ENCODE measurements around the gene PGM3.

PGM3 gene

GRCh38 chr6:83192871-83193746 is at the start of gene PGM3, which contains the start of gene RWDD2A:
Gene PGM3, minus strand, starts transcription at chr6:83193265. Its CDS starts 2,253 bp downstream, at chr6:83191012.
Gene RWDD2A, plus strand, starts transcription at chr6:83193357. Its CDS starts 1,095 bp downstream, at chr6:83194452.
- peak; percentile 95 for DNase-seq (ENCODE audit: extremely low spot score)
- CTCF ChIA-PET = no interaction called here
- POLR2A ChIA-PET = interaction anchor here (0.6 to 1.5 kb wide), 5 partner anchors 9 to 125 kb away, joined by 3 to 5 read pairs (median 4); partner anchors contain the start of gene DOP1A
- TF ChIP-seq FOXM1 (IDR thresholded peaks at IDR 0.05; ENCODE audit: borderline replicate concordance) = no peak
- no peak for TF ChIP-seq CTBP1 (IDR thresholded peaks at IDR 0.05; ENCODE audit: borderline replicate concordance)
- no peak for TF ChIP-seq LEF1 (IDR thresholded peaks at IDR 0.05; ENCODE audit: borderline replicate concordance)
- TF ChIP-seq ELF4 (IDR thresholded peaks at IDR 0.05) = no peak

GRCh38 chr6:83231146-83231545 is 38.1 kb upstream of the PGM3 start:
- POLR2A ChIA-PET = no interaction called here
- DNase-seq (ENCODE audit: extremely low spot score) = no peak
- TF ChIP-seq FOXM1 (IDR thresholded peaks at IDR 0.05; ENCODE audit: borderline replicate concordance) (no peak), SP1 (IDR thresholded peaks at IDR 0.05) (no peak), L3MBTL2 (conservative IDR thresholded peaks at IDR 0.05) (no peak), ELF4 (IDR thresholded peaks at IDR 0.05) (no peak), FOXA1 (IDR thresholded peaks at IDR 0.05) (no peak), TARDBP (IDR thresholded peaks at IDR 0.05) (no peak), HDGF (IDR thresholded peaks at IDR 0.05; ENCODE audit: borderline replicate concordance) (no peak), NFRKB (IDR thresholded peaks at IDR 0.05) (no peak), CTBP1 (IDR thresholded peaks at IDR 0.05; ENCODE audit: borderline replicate concordance) (no peak), ZNF384 (IDR thresholded peaks at IDR 0.05) (no peak), BHLHE40 (IDR thresholded peaks at IDR 0.05; ENCODE audit: borderline replicate concordance) (no peak)
- CTCF ChIA-PET = interaction anchor here (1.0 kb wide), 1 partner anchor 16 kb away, joined by 3 read pairs; no protein-coding TSS in a partner anchor

- ChIA-PET POLR2A (no interaction called here), CTCF (no interaction called here)
- TF ChIP-seq TARDBP (IDR thresholded peaks at IDR 0.05) (no peak), PKNOX1 (IDR thresholded peaks at IDR 0.05) (no peak), SUZ12 (IDR thresholded peaks at IDR 0.05) (no peak), L3MBTL2 (conservative IDR thresholded peaks at IDR 0.05) (no peak), BHLHE40 (IDR thresholded peaks at IDR 0.05; ENCODE audit: borderline replicate concordance) (no peak), NFRKB (IDR thresholded peaks at IDR 0.05) (no peak)
- DNase-seq (ENCODE audit: extremely low spot score) = no peak
Measured at GRCh38 chr6:83226517-83226916, 33.5 kb upstream of the PGM3 start.

GRCh38 chr6:83221889-83222479 is 28.9 kb upstream of the PGM3 start:
- ChIA-PET CTCF (interaction anchor here (0.7 to 3.4 kb wide), 5 partner anchors 13 to 291 kb away, joined by 3 to 44 read pairs (median 6); partner anchors contain the start of genes PRSS35 and UBE3D), POLR2A (no interaction called here)
- DNase-seq (ENCODE audit: extremely low spot score) = peak; percentile 9
- no peak for TF ChIP-seq FOXM1 (IDR thresholded peaks at IDR 0.05; ENCODE audit: borderline replicate concordance)
- no peak for TF ChIP-seq ZNF384 (IDR thresholded peaks at IDR 0.05)
- no peak for TF ChIP-seq TARDBP (IDR thresholded peaks at IDR 0.05)
- TF ChIP-seq PKNOX1 (IDR thresholded peaks at IDR 0.05) = no peak
- no peak for TF ChIP-seq L3MBTL2 (conservative IDR thresholded peaks at IDR 0.05)
- TF ChIP-seq LEF1 (IDR thresholded peaks at IDR 0.05; ENCODE audit: borderline replicate concordance) = no peak
- TF ChIP-seq NFRKB (IDR thresholded peaks at IDR 0.05) = no peak
- TF ChIP-seq ELF4 (IDR thresholded peaks at IDR 0.05) = no peak
- TF ChIP-seq HDGF (IDR thresholded peaks at IDR 0.05; ENCODE audit: borderline replicate concordance) = no peak
- no peak for TF ChIP-seq ARNT (IDR thresholded peaks at IDR 0.05)

GRCh38 chr6:83221276-83221675 is 28.2 kb upstream of the PGM3 start:
- TF ChIP-seq FOXA1 (IDR thresholded peaks at IDR 0.05) = no peak
- TF ChIP-seq NFRKB (IDR thresholded peaks at IDR 0.05) = no peak
- no peak for TF ChIP-seq HDGF (IDR thresholded peaks at IDR 0.05; ENCODE audit: borderline replicate concordance)
- TF ChIP-seq ARNT (IDR thresholded peaks at IDR 0.05) = no peak
- TF ChIP-seq BHLHE40 (IDR thresholded peaks at IDR 0.05; ENCODE audit: borderline replicate concordance) = no peak
- no peak for TF ChIP-seq ELF4 (IDR thresholded peaks at IDR 0.05)
- TF ChIP-seq SP1 (IDR thresholded peaks at IDR 0.05) = no peak
- no peak for TF ChIP-seq TARDBP (IDR thresholded peaks at IDR 0.05)
- TF ChIP-seq LEF1 (IDR thresholded peaks at IDR 0.05; ENCODE audit: borderline replicate concordance) = no peak
- TF ChIP-seq FOXM1 (IDR thresholded peaks at IDR 0.05; ENCODE audit: borderline replicate concordance) = no peak
- no peak for TF ChIP-seq SUZ12 (IDR thresholded peaks at IDR 0.05)
- no peak for TF ChIP-seq L3MBTL2 (conservative IDR thresholded peaks at IDR 0.05)
- TF ChIP-seq PKNOX1 (IDR thresholded peaks at IDR 0.05) = no peak
- CTCF ChIA-PET = interaction anchor here (0.7 to 3.4 kb wide), 5 partner anchors 20 to 315 kb away, joined by 3 to 44 read pairs (median 6); partner anchors contain the start of genes PRSS35 and UBE3D
- no peak for DNase-seq (ENCODE audit: extremely low spot score)
- POLR2A ChIA-PET = no interaction called here

GRCh38 chr6:83220121-83220520 is 27.1 kb upstream of the PGM3 start:
- no peak for DNase-seq (ENCODE audit: extremely low spot score)
- CTCF ChIA-PET = interaction anchor here (0.6 to 2.7 kb wide), 5 partner anchors 154 to 1567 kb away, joined by 3 to 11 read pairs (median 4); partner anchors contain the start of gene UBE3D
- POLR2A ChIA-PET = no interaction called here
- TF ChIP-seq BHLHE40 (IDR thresholded peaks at IDR 0.05; ENCODE audit: borderline replicate concordance) = no peak
- TF ChIP-seq TARDBP (IDR thresholded peaks at IDR 0.05) = no peak
- TF ChIP-seq SUZ12 (IDR thresholded peaks at IDR 0.05) = no peak
- TF ChIP-seq FOXK2 (IDR thresholded peaks at IDR 0.05) = no peak
- TF ChIP-seq LEF1 (IDR thresholded peaks at IDR 0.05; ENCODE audit: borderline replicate concordance) = no peak
- no peak for TF ChIP-seq ELF4 (IDR thresholded peaks at IDR 0.05)
- TF ChIP-seq HDGF (IDR thresholded peaks at IDR 0.05; ENCODE audit: borderline replicate concordance) = no peak
- TF ChIP-seq FOXA1 (IDR thresholded peaks at IDR 0.05) = no peak
- no peak for TF ChIP-seq FOXM1 (IDR thresholded peaks at IDR 0.05; ENCODE audit: borderline replicate concordance)
- no peak for TF ChIP-seq L3MBTL2 (conservative IDR thresholded peaks at IDR 0.05)
- no peak for TF ChIP-seq ZNF384 (IDR thresholded peaks at IDR 0.05)
- no peak for TF ChIP-seq SP1 (IDR thresholded peaks at IDR 0.05)
- TF ChIP-seq ARNT (IDR thresholded peaks at IDR 0.05) = no peak

All from HEK293T (cell line).